Measurements from ENCODE around the gene SFR1. TPM values are rescaled to one million over a fixed set of nuclear protein-coding genes. Genes with fewer than 3 reads are reported as not detected.

Gene SFR1
- total and polyA plus RNA-seq, 4 donors = 0.83 to 5.5 (median 1.6) TPM

GRCh38 chr10:104139221-104139620, 17.2 kb downstream of the SFR1 start:
- 77% methylated on average over 5 of the region's 5 CpGs for WGBS
- DNase-seq (ENCODE audit: low spot score) = no peak
- H3K27ac ChIP-seq (ENCODE audit: low read depth in 1 of 2, low read length in 2 of 2) = no peak overlapping the region
- no peaks in the 10 kb centered on the region for H3K36me3 ChIP-seq (ENCODE audit: control insufficient read depth in 4 of 4, insufficient read depth in 3 of 4, low read depth in 1 of 4, low read length in 3 of 4)
- no peaks in the 10 kb centered on the region for H3K27me3 ChIP-seq (ENCODE audit: control insufficient read depth in 4 of 4, insufficient read depth in 4 of 4, low read length in 3 of 4)
- H3K4me3 ChIP-seq (ENCODE audit: low read depth in 1 of 3, low read length in 3 of 3) = no peak overlapping the region
- H3K4me1 ChIP-seq (ENCODE audit: control insufficient read depth in 4 of 4, insufficient read depth in 4 of 4, low read length in 3 of 4) = no peaks in the 10 kb centered on the region
- TF ChIP-seq EGR1 (IDR thresholded peaks at IDR 0.05; ENCODE audit: low read depth in 2 of 2) (no peak), ATF3 (IDR thresholded peaks at IDR 0.05) (no peak), JUND (IDR thresholded peaks at IDR 0.05) (no peak), HNF4A (conservative IDR thresholded peaks at IDR 0.05) (no peak), FOXA1 (IDR thresholded peaks at IDR 0.05) (no peak), RAD21 (IDR thresholded peaks at IDR 0.05) (no peak), RXRA (IDR thresholded peaks at IDR 0.05) (no peak), FOXA2 (IDR thresholded peaks at IDR 0.05) (no peak)
- TF ChIP-seq, protein P1, sequence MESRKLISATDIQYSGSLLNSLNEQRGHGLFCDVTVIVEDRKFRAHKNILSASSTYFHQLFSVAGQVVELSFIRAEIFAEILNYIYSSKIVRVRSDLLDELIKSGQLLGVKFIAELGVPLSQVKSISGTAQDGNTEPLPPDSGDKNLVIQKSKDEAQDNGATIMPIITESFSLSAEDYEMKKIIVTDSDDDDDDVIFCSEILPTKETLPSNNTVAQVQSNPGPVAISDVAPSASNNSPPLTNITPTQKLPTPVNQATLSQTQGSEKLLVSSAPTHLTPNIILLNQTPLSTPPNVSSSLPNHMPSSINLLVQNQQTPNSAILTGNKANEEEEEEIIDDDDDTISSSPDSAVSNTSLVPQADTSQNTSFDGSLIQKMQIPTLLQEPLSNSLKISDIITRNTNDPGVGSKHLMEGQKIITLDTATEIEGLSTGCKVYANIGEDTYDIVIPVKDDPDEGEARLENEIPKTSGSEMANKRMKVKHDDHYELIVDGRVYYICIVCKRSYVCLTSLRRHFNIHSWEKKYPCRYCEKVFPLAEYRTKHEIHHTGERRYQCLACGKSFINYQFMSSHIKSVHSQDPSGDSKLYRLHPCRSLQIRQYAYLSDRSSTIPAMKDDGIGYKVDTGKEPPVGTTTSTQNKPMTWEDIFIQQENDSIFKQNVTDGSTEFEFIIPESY (IDR thresholded peaks at IDR 0.05) = no peak
- no peaks in the 10 kb centered on the region for H3K9me3 ChIP-seq (ENCODE audit: control insufficient read depth in 4 of 4, low read length in 3 of 4)
- no peak overlapping the region for H3K9ac ChIP-seq (ENCODE audit: low read depth in 1 of 2, low read length in 2 of 2)

DNA sequence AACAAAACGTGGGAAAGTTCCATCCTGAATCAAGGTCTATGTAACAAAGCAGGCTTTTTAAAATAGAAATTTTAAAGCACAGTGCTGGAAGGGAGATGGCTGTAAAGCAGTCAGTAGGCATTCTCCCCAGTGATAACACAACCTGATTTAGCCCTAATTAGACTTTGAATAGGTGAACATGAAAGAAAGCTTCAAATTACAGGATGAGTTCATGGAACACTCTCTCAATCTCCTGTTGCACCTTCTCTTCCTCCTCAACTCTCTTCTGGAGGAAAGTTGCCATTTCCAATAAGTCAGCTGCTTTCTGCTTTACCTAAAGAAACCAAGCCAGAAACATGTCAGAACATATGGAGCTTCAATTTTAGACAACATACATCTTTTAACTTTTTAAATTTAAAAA, 20.1 kb downstream of the SFR1 start:
- no peak for DNase-seq (ENCODE audit: low spot score)
- Histone ChIP-seq H3K27me3 (ENCODE audit: control insufficient read depth in 4 of 4, insufficient read depth in 4 of 4, low read length in 3 of 4) (no peaks in the 10 kb centered on the region), H3K27ac (ENCODE audit: low read depth in 1 of 2, low read length in 2 of 2) (no peak overlapping the region), H3K9ac (ENCODE audit: low read depth in 1 of 2, low read length in 2 of 2) (no peak overlapping the region), H3K36me3 (ENCODE audit: control insufficient read depth in 4 of 4, insufficient read depth in 3 of 4, low read depth in 1 of 4, low read length in 3 of 4) (no peaks in the 10 kb centered on the region), H3K4me3 (ENCODE audit: low read depth in 1 of 3, low read length in 3 of 3) (no peak overlapping the region), H3K4me1 (ENCODE audit: control insufficient read depth in 4 of 4, insufficient read depth in 4 of 4, low read length in 3 of 4) (no peaks in the 10 kb centered on the region), H3K9me3 (ENCODE audit: control insufficient read depth in 4 of 4, low read length in 3 of 4) (no peaks in the 10 kb centered on the region)
- WGBS = 41% methylated on average over 1 of the region's 1 CpG
- TF ChIP-seq TAF1 (conservative IDR thresholded peaks at IDR 0.05) (no peak), HNF4A (conservative IDR thresholded peaks at IDR 0.05) (no peak), FOXA2 (IDR thresholded peaks at IDR 0.05) (no peak), JUND (IDR thresholded peaks at IDR 0.05) (no peak), SP1 (IDR thresholded peaks at IDR 0.05) (no peak), GABPA (IDR thresholded peaks at IDR 0.05 in 1 of 2, conservative IDR thresholded peaks at IDR 0.05 in 1 of 2) (no peak), ATF3 (IDR thresholded peaks at IDR 0.05) (no peak), HNF4G (IDR thresholded peaks at IDR 0.05) (no peak), RXRA (IDR thresholded peaks at IDR 0.05) (no peak)
- TF ChIP-seq, protein P2, sequence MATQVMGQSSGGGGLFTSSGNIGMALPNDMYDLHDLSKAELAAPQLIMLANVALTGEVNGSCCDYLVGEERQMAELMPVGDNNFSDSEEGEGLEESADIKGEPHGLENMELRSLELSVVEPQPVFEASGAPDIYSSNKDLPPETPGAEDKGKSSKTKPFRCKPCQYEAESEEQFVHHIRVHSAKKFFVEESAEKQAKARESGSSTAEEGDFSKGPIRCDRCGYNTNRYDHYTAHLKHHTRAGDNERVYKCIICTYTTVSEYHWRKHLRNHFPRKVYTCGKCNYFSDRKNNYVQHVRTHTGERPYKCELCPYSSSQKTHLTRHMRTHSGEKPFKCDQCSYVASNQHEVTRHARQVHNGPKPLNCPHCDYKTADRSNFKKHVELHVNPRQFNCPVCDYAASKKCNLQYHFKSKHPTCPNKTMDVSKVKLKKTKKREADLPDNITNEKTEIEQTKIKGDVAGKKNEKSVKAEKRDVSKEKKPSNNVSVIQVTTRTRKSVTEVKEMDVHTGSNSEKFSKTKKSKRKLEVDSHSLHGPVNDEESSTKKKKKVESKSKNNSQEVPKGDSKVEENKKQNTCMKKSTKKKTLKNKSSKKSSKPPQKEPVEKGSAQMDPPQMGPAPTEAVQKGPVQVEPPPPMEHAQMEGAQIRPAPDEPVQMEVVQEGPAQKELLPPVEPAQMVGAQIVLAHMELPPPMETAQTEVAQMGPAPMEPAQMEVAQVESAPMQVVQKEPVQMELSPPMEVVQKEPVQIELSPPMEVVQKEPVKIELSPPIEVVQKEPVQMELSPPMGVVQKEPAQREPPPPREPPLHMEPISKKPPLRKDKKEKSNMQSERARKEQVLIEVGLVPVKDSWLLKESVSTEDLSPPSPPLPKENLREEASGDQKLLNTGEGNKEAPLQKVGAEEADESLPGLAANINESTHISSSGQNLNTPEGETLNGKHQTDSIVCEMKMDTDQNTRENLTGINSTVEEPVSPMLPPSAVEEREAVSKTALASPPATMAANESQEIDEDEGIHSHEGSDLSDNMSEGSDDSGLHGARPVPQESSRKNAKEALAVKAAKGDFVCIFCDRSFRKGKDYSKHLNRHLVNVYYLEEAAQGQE (IDR thresholded peaks at IDR 0.05) = no peak
- TF ChIP-seq, protein P3, sequence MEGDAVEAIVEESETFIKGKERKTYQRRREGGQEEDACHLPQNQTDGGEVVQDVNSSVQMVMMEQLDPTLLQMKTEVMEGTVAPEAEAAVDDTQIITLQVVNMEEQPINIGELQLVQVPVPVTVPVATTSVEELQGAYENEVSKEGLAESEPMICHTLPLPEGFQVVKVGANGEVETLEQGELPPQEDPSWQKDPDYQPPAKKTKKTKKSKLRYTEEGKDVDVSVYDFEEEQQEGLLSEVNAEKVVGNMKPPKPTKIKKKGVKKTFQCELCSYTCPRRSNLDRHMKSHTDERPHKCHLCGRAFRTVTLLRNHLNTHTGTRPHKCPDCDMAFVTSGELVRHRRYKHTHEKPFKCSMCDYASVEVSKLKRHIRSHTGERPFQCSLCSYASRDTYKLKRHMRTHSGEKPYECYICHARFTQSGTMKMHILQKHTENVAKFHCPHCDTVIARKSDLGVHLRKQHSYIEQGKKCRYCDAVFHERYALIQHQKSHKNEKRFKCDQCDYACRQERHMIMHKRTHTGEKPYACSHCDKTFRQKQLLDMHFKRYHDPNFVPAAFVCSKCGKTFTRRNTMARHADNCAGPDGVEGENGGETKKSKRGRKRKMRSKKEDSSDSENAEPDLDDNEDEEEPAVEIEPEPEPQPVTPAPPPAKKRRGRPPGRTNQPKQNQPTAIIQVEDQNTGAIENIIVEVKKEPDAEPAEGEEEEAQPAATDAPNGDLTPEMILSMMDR (IDR thresholded peaks at IDR 0.05; ENCODE audit: low read depth, low read length, missing input control) = no peak
- TF ChIP-seq, protein P1 (IDR thresholded peaks at IDR 0.05) = no peak
